Vagina (tissue), 2 donors: ENCODE results near the gene PIH1D1.

Experiments used
- CTCF ChIP-seq, 3 experiments: fragments of 450-650 bp in 2 of 3; fragments of 200-600 bp in 1 of 3; sonication (generic) in 1 of 3; IDR thresholded peaks; one replicate each; pipeline ENCODE4 v1.5.1; 2017 to 2019; ENCODE audit warnings: antibody characterized with exemption in 3 of 3, mild to moderate bottlenecking in 2 of 3, moderate library complexity in 2 of 3
- POLR2A ChIP-seq, 2 donors: fragments of 450-650 bp; IDR thresholded peaks; one replicate each; pipeline ENCODE4 v1.6.1; 2017; ENCODE audit warnings: antibody characterized with exemption in 2 of 2, mild to moderate bottlenecking in 2 of 2, moderate library complexity in 2 of 2

- TF ChIP-seq POLR2A (IDR thresholded peaks at IDR 0.05) (no peak), CTCF (IDR thresholded peaks at IDR 0.05) (no peak)
Measured at GRCh38 chr19:49442771-49443365, 8.7 kb downstream of the PIH1D1 start.
